ENCODE results near the gene PUSL1.

DNA sequence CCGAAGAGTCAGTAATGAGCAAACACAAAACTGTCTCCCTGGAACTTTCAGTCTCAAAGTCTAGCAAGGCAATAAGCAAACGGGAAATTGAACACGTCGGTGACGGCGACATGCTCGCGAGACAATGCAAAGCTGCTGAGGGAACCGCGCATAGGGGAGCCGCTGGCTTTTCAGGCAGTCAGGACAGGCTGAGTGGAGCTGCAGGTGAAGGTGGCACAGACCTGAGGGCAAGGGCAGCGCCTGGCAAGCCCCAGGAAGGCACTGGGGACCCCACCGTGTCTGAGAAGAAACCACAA lies 11.2 kb downstream of the PUSL1 start:
- TF ChIP-seq ZC3H11A (IDR thresholded peaks at IDR 0.05) = no peak
- TF ChIP-seq, protein P1, sequence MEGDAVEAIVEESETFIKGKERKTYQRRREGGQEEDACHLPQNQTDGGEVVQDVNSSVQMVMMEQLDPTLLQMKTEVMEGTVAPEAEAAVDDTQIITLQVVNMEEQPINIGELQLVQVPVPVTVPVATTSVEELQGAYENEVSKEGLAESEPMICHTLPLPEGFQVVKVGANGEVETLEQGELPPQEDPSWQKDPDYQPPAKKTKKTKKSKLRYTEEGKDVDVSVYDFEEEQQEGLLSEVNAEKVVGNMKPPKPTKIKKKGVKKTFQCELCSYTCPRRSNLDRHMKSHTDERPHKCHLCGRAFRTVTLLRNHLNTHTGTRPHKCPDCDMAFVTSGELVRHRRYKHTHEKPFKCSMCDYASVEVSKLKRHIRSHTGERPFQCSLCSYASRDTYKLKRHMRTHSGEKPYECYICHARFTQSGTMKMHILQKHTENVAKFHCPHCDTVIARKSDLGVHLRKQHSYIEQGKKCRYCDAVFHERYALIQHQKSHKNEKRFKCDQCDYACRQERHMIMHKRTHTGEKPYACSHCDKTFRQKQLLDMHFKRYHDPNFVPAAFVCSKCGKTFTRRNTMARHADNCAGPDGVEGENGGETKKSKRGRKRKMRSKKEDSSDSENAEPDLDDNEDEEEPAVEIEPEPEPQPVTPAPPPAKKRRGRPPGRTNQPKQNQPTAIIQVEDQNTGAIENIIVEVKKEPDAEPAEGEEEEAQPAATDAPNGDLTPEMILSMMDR (IDR thresholded peaks at IDR 0.05) = no peak
